Epithelial cell of esophagus (primary cell): ENCODE results near the gene S100A1.
"Not testable (repeated sequence)": the region's sequence is repeated elsewhere in the genome, so short reads cannot be mapped to it uniquely, and the experiment has no call there.

Experiments used
- DNase-seq: peaks from one replicate; pipeline ENCODE4 v3.0.0; 2010; ENCODE audit warnings: low read depth
- H3K4me3 ChIP-seq: 2 replicates; pipeline ENCODE4 v1.5.1; 2011; ENCODE audit warnings: mild to moderate bottlenecking, low read length, control low read depth
- CTCF ChIP-seq: IDR thresholded peaks from 2 replicates; pipeline ENCODE4 v1.5.1; 2011; ENCODE audit warnings: low read depth, mild to moderate bottlenecking, low read length, control low read depth, inconsistent platforms; ENCODE audit not compliant: insufficient read depth; ENCODE audit errors: missing control alignments

Gene S100A1

GRCh38 chr1:153636312-153636711, 8.1 kb downstream of the S100A1 start:
- DNase-seq, result no peak
- no peak overlapping the region for H3K4me3 ChIP-seq
- TF ChIP-seq CTCF, result no peak

- DNase-seq, result no peak
- no peak overlapping the region for H3K4me3 ChIP-seq
- no peak for TF ChIP-seq CTCF
These were observed 10.0 kb downstream of the S100A1 start for GRCh38 chr1:153638261-153638660.

- no peak for TF ChIP-seq CTCF
- no peak for DNase-seq
- H3K4me3 ChIP-seq, result no peak overlapping the region
These were observed 11.0 kb downstream of the S100A1 start for GRCh38 chr1:153639280-153639679.

- not testable (repeated sequence) for H3K4me3 ChIP-seq, DNase-seq
These were observed 12.0 kb downstream of the S100A1 start for GRCh38 chr1:153640213-153640612.

GRCh38 chr1:153640861-153641260, 12.6 kb downstream of the S100A1 start:
- no peak for DNase-seq
- TF ChIP-seq CTCF, result no peak
- no peak overlapping the region for H3K4me3 ChIP-seq

GRCh38 chr1:153642161-153642560, 13.9 kb downstream of the S100A1 start:
- no peak for TF ChIP-seq CTCF
- H3K4me3 ChIP-seq, result no peak overlapping the region
- DNase-seq, result no peak

GRCh38 chr1:153643100-153643499, 14.9 kb downstream of the S100A1 start:
- no peak for DNase-seq
- TF ChIP-seq CTCF, result no peak
- no peak overlapping the region for H3K4me3 ChIP-seq

- TF ChIP-seq CTCF, result no peak
- DNase-seq, result no peak
- H3K4me3 ChIP-seq, result no peak overlapping the region
These were observed 15.6 kb downstream of the S100A1 start for GRCh38 chr1:153643816-153644215.
